H1 (cell line): ENCODE data around the gene NME3. TPM values are rescaled to one million over a fixed set of nuclear protein-coding genes. Genes with fewer than 3 reads are reported as not detected.

Source experiments
- CTCF ChIA-PET: fragments of 300-600 bp; sonication (Branson Sonifier 250); formaldehyde crosslinking; loops from one replicate; lab custom pipeline; 2021; ENCODE audit not compliant: partially characterized antibody; lab: Charles Lee
- POLR2A ChIA-PET: fragments of 300-600 bp; sonication (Branson Sonifier 250); formaldehyde crosslinking; loops from one replicate; lab custom pipeline; 2021; ENCODE audit warnings: inconsistent platforms; ENCODE audit not compliant: partially characterized antibody; lab: Charles Lee
- DNase-seq, 2 experiments: peaks; one replicate each; pipeline versions ENCODE4 v3.0.0 to v3.0.0-alpha.2; 2010 to 2022; ENCODE audit warnings: low spot score in 2 of 2, low read depth in 1 of 2, mixed read lengths in 1 of 2
- FAIRE-seq: peaks from 2 replicates; lab custom pipeline; 2011; peaks lifted over from hg19 to GRCh38; lab: Jason Lieb, UNC
- H2AFZ ChIP-seq: 2 replicates; pipeline ENCODE4 v1.8.1; 2012; ENCODE audit warnings: low read length, inconsistent platforms
- H2AK5ac ChIP-seq: 2 replicates; pipeline ENCODE4 v1.6.1; 2013; ENCODE audit warnings: low read depth, low read length
- H2BK120ac ChIP-seq: replicated peaks from 2 replicates; pipeline ENCODE3; 2013; ENCODE audit warnings: low read depth, low read length, inconsistent platforms
- H2BK12ac ChIP-seq: 2 replicates; pipeline ENCODE4 v1.6.1; 2013; ENCODE audit warnings: low read depth, low read length
- H2BK15ac ChIP-seq: 2 replicates; pipeline ENCODE4 v1.6.1; 2013; ENCODE audit warnings: low read length
- H2BK20ac ChIP-seq: 2 replicates; pipeline ENCODE4 v1.6.1; 2013; ENCODE audit warnings: low read length
- H2BK5ac ChIP-seq: 2 replicates; pipeline ENCODE4 v1.6.1; 2013; ENCODE audit warnings: low read depth, low read length
- H3K14ac ChIP-seq: 2 replicates; pipeline ENCODE4 v1.6.1; 2013; ENCODE audit warnings: inconsistent platforms; ENCODE audit not compliant: insufficient read length
- H3K18ac ChIP-seq: 2 replicates; pipeline ENCODE4 v1.6.1; 2013; ENCODE audit warnings: low read length; ENCODE audit errors: extremely low read depth
- H3K23ac ChIP-seq: 2 replicates; pipeline ENCODE4 v1.6.1; 2013; ENCODE audit warnings: inconsistent platforms; ENCODE audit not compliant: insufficient read length
- H3K23me2 ChIP-seq: 2 replicates; pipeline ENCODE4 v1.6.1; 2013; ENCODE audit warnings: low read depth, low read length
- H3K27ac ChIP-seq: 2 replicates; pipeline ENCODE4 v1.6.1; 2011; ENCODE audit warnings: low read depth, low read length, inconsistent platforms
- H3K27me3 ChIP-seq, 4 experiments: replicated peaks in 1 of 4; 1 replicate in 1 of 4; 2 replicates in 3 of 4; pipeline versions ENCODE4 v1.6.1 to v1.8.1; 2011 to 2013; ENCODE audit warnings: low read length in 3 of 4, mild to moderate bottlenecking in 3 of 4, inconsistent platforms in 2 of 4, mixed read lengths in 2 of 4, moderate library complexity in 1 of 4; ENCODE audit not compliant: control insufficient read depth in 3 of 4, insufficient read depth in 3 of 4; ENCODE audit errors: extremely low read depth in 1 of 4
- H3K36me3 ChIP-seq, 4 experiments: 2 replicates each; pipeline versions ENCODE4 v1.6.1 to v1.8.1; 2011 to 2013; ENCODE audit warnings: mild to moderate bottlenecking in 4 of 4, low read length in 3 of 4, moderate library complexity in 2 of 4, control low read depth in 1 of 4, inconsistent platforms in 1 of 4; ENCODE audit not compliant: insufficient read depth in 4 of 4, control insufficient read depth in 2 of 4
- H3K4ac ChIP-seq: replicated peaks from 2 replicates; pipeline ENCODE3; 2013; ENCODE audit warnings: low read length, low read depth, mixed read lengths, inconsistent platforms; ENCODE audit not compliant: insufficient read length
- H3K4me1 ChIP-seq, 4 experiments: replicated peaks in 1 of 4; 1 replicate in 1 of 4; 2 replicates in 3 of 4; pipeline versions ENCODE4 v1.6.1 to v1.8.1; 2011 to 2013; ENCODE audit warnings: low read length in 3 of 4, inconsistent platforms in 2 of 4, mixed read lengths in 1 of 4; ENCODE audit not compliant: insufficient read depth in 4 of 4, control insufficient read depth in 3 of 4
- H3K4me2 ChIP-seq, 2 experiments: 2 replicates each; pipeline versions ENCODE4 v1.6.1 to v1.8.1; 2011 to 2013; ENCODE audit warnings: low read depth in 2 of 2, low read length in 2 of 2, control low read depth in 1 of 2, inconsistent platforms in 1 of 2, mild to moderate bottlenecking in 1 of 2; ENCODE audit not compliant: insufficient read depth in 1 of 2
- H3K4me3 ChIP-seq, 4 experiments: fragments of 200-600, 300-600 bp in 1 of 4; sonication (generic), shearing (Covaris generic), sonication (Bioruptor Twin) in 1 of 4; 2 replicates each; pipeline versions ENCODE4 v1.5.1 to v1.8.1; 2011 to 2016; ENCODE audit warnings: low read length in 4 of 4, low read depth in 3 of 4, control low read depth in 2 of 4, inconsistent platforms in 2 of 4, mild to moderate bottlenecking in 2 of 4, mixed read lengths in 1 of 4, moderate library complexity in 1 of 4; ENCODE audit not compliant: insufficient read depth in 2 of 4; ENCODE audit errors: extremely low read depth in 1 of 4
- H3K56ac ChIP-seq: replicated peaks from 2 replicates; pipeline ENCODE3; 2013; ENCODE audit warnings: low read depth, mild to moderate bottlenecking, mixed read lengths, low read length, inconsistent platforms; ENCODE audit not compliant: insufficient read length
- H3K79me1 ChIP-seq: 2 replicates; pipeline ENCODE4 v1.6.1; 2013; ENCODE audit warnings: low read depth, low read length, control low read depth
- H3K79me2 ChIP-seq, 2 experiments: 2 replicates each; pipeline versions ENCODE4 v1.6.1 to v1.8.1; 2012 to 2013; ENCODE audit warnings: low read length in 2 of 2, mild to moderate bottlenecking in 2 of 2, inconsistent platforms in 1 of 2; ENCODE audit not compliant: insufficient read depth in 2 of 2, control insufficient read depth in 1 of 2
- H3K9ac ChIP-seq, 4 experiments: replicated peaks in 1 of 4; 1 replicate in 1 of 4; 2 replicates in 3 of 4; pipeline versions ENCODE4 v1.6.1 to v1.8.1; 2011 to 2013; ENCODE audit warnings: low read depth in 3 of 4, low read length in 3 of 4, control low read depth in 2 of 4, mild to moderate bottlenecking in 2 of 4, moderate library complexity in 2 of 4, inconsistent platforms in 1 of 4; ENCODE audit errors: extremely low read depth in 1 of 4
- H3K9me3 ChIP-seq, 2 experiments: 2 replicates each; pipeline versions ENCODE4 v1.6.1 to v1.8.1; 2012 to 2013; ENCODE audit warnings: mild to moderate bottlenecking in 2 of 2, moderate library complexity in 2 of 2, control low read depth in 1 of 2, inconsistent platforms in 1 of 2, low read depth in 1 of 2, low read length in 1 of 2, mixed read lengths in 1 of 2; ENCODE audit not compliant: insufficient read depth in 2 of 2
- H4K20me1 ChIP-seq, 2 experiments: replicated peaks in 1 of 2; 2 replicates each; pipeline versions ENCODE3 to v1.8.1; 2011 to 2013; ENCODE audit warnings: inconsistent platforms in 2 of 2, low read length in 2 of 2, mild to moderate bottlenecking in 1 of 2; ENCODE audit not compliant: insufficient read depth in 2 of 2, control insufficient read depth in 1 of 2
- H4K5ac ChIP-seq: 2 replicates; pipeline ENCODE4 v1.6.1; 2013; ENCODE audit warnings: low read length, low read depth, mixed read lengths, inconsistent platforms; ENCODE audit not compliant: insufficient read length
- H4K8ac ChIP-seq: 2 replicates; pipeline ENCODE4 v1.8.0; 2013; ENCODE audit warnings: mild to moderate bottlenecking, moderate library complexity, low read length, inconsistent platforms; ENCODE audit not compliant: insufficient read depth; ENCODE audit errors: extremely low read depth
- H4K91ac ChIP-seq: replicated peaks from 2 replicates; pipeline ENCODE3; 2013; ENCODE audit warnings: low read length, mixed read lengths, inconsistent platforms; ENCODE audit not compliant: insufficient read length
- ASH2L ChIP-seq: fragments of 200-600, 300-600 bp; sonication (generic); IDR thresholded peaks from one replicate; pipeline ENCODE4 v1.7.1; 2017; ENCODE audit warnings: low read length
- ATF2 ChIP-seq: IDR thresholded peaks from 2 replicates; pipeline ENCODE4 v1.6.1; 2012; ENCODE audit warnings: low read length, inconsistent platforms
- BRCA1 ChIP-seq: IDR thresholded peaks from 2 replicates; pipeline ENCODE4 v1.6.1; 2012; ENCODE audit warnings: low read depth, low read length, improper control_type of control experiment
- CBX5 ChIP-seq: fragments of 300-800, 300-1000 bp; sonication (generic); IDR thresholded peaks from 2 replicates; pipeline ENCODE4 v1.7.1; 2016; ENCODE audit warnings: antibody characterized with exemption, low read length, low read depth
- EGR1 ChIP-seq: IDR thresholded peaks from 2 replicates; pipeline ENCODE4 v1.6.1; 2011; ENCODE audit warnings: low read depth, low read length, borderline replicate concordance
- EZH2 ChIP-seq: fragments of 200-600 bp; sonication (generic); IDR thresholded peaks from 2 replicates; pipeline ENCODE4 v1.7.1; 2012; ENCODE audit warnings: low read depth, mild to moderate bottlenecking, moderate library complexity, low read length, inconsistent platforms; ENCODE audit not compliant: severe bottlenecking
- GTF2F1 ChIP-seq: IDR thresholded peaks from 2 replicates; pipeline ENCODE4 v1.6.1; 2012; ENCODE audit warnings: low read depth, low read length, improper control_type of control experiment, borderline replicate concordance
- POLR2AphosphoS5 ChIP-seq: IDR thresholded peaks from 2 replicates; pipeline ENCODE4 v1.6.1; 2011; ENCODE audit warnings: low read depth, low read length
- RBBP5 ChIP-seq: IDR thresholded peaks from 2 replicates; pipeline ENCODE4 v1.7.1; 2012; ENCODE audit warnings: low read depth, mild to moderate bottlenecking, inconsistent platforms, low read length, moderate library complexity, borderline replicate concordance
- SP2 ChIP-seq: IDR thresholded peaks from 2 replicates; pipeline ENCODE4 v1.6.1; 2012; ENCODE audit warnings: mild to moderate bottlenecking, low read length, inconsistent platforms
- SRF ChIP-seq: IDR thresholded peaks from 2 replicates; pipeline ENCODE4 v1.6.1; 2011; ENCODE audit warnings: mild to moderate bottlenecking, low read depth, low read length, moderate library complexity
- USF2 ChIP-seq: IDR thresholded peaks from 2 replicates; pipeline ENCODE4 v1.6.1; 2011; ENCODE audit warnings: low read length, improper control_type of control experiment
- WGBS, 2 experiments: shearing (Covaris generic) in 1 of 2; methylation state at CpG; one replicate each; pipeline versions ENCODE4 v1.1.6 to v1.1.7; 2013 to 2015; ENCODE audit warnings: low lambda C conversion rate in 2 of 2, mixed read lengths in 2 of 2, inconsistent platforms in 1 of 2, low coverage in 1 of 2, missing lambda C conversion rate in 1 of 2; ENCODE audit not compliant: insufficient replicate concordance in 2 of 2, insufficient coverage in 1 of 2, insufficient read length in 1 of 2; ENCODE audit errors: extremely low coverage in 1 of 2, missing lambda C conversion rate in 1 of 2; 5-methylcytosine and 5-hydroxymethylcytosine counted together
- polyA plus RNA-seq, 7 experiments: library from polyadenylated mRNA; depleted of rRNA in 3 of 7; stranded (reverse) in 5 of 7; unstranded in 2 of 7; fragments of >200 nt in 5 of 7; fragments of 200-250 nt in 2 of 7; gene quantifications; 1 replicate in 5 of 7; 2 replicates in 1 of 7; 4 replicates in 1 of 7; pipeline versions ENCODE4 v1.2.1 to v1.2.3, GENCODE V29; 2011 to 2013; ENCODE audit warnings: missing spikeins in 2 of 7, mixed read lengths in 2 of 7
- total RNA-seq: library from RNA; stranded (reverse); fragmentation: NEBNext Ultra II Directional; extraction: Animal tissue kit (Norgen Biotek cat#: 25700); gene quantifications from 2 replicates; pipeline ENCODE4 v1.2.1, GENCODE V29; 2021

Gene NME3
- total and polyA plus RNA-seq, 2 of the 8 experiments (the other 6 are each of a cell fraction or from before 2014, with no cell fraction given): 72.5 to 163 TPM

GRCh38 chr16:1752853-1753252 lies 18.5 kb downstream of the NME3 start:
- H3K14ac ChIP-seq: no peak overlapping the region
- POLR2A ChIA-PET: interaction anchor here (0.9 kb wide), 1 partner anchor 11 kb away, joined by 3 read pairs; no protein-coding TSS in a partner anchor
- no peak overlapping the region for H3K9ac ChIP-seq
- no peaks in the 10 kb centered on the region for H3K79me1 ChIP-seq
- no peak overlapping the region for H2AFZ ChIP-seq
- H3K23ac ChIP-seq: no peak overlapping the region
- no peak overlapping the region for H2AK5ac ChIP-seq
- no peak overlapping the region for H3K4me2 ChIP-seq
- no peak overlapping the region for H2BK120ac ChIP-seq
- CTCF ChIA-PET: no interaction called here
- no peak overlapping the region for H2BK20ac ChIP-seq
- DNase-seq (no peak), FAIRE-seq (no peak)
- no peak overlapping the region for H3K4ac ChIP-seq
- H4K5ac ChIP-seq: no peak overlapping the region
- H3K9me3 ChIP-seq: no peaks in the 10 kb centered on the region
- H3K56ac ChIP-seq: no peak overlapping the region
- no peak overlapping the region for H2BK15ac ChIP-seq
- H4K91ac ChIP-seq: no peak overlapping the region
- H2BK12ac ChIP-seq: no peak overlapping the region
- H2BK5ac ChIP-seq: no peak overlapping the region
- H3K27ac ChIP-seq: no peak overlapping the region
- peaks cover 0 to 2% of the 10 kb centered on the region in 2 experiments for H4K20me1 ChIP-seq
- no peaks in the 10 kb centered on the region for H3K23me2 ChIP-seq
- H3K79me2 ChIP-seq: no peaks in the 10 kb centered on the region
- H4K8ac ChIP-seq: no peak overlapping the region
- WGBS, 2 experiments: 94% methylated on average over 14 of the region's 14 CpGs; no CpG with 5 or more reads in 1 of the 2 experiments
- no peak overlapping the region for H3K4me3 ChIP-seq
- H3K27me3 ChIP-seq: no peaks in the 10 kb centered on the region
- H3K18ac ChIP-seq: no peak overlapping the region
- H3K36me3 ChIP-seq: peaks cover 0 to 17% (median 2%) of the 10 kb centered on the region in 4 experiments; a peak in 4 of 8 replicates
- H3K4me1 ChIP-seq: no peaks in the 10 kb centered on the region
- TF ChIP-seq ASH2L (no peak), POLR2AphosphoS5 (no peak), EGR1 (no peak), BRCA1 (no peak), ATF2 (no peak), EZH2 (no peak), GTF2F1 (no peak), SRF (no peak), RBBP5 (no peak), USF2 (no peak), SP2 (no peak), CBX5 (no peak)
